GM18507 (cell line): ENCODE data around the gene SLC37A3.
"Not testable (repeated sequence)": the region's sequence is repeated elsewhere in the genome, so short reads cannot be mapped to it uniquely, and the experiment has no call there.

Experiments
- DNase-seq: peaks from one replicate; pipeline ENCODE4 v3.0.0; 2011; ENCODE audit warnings: low read depth; ENCODE audit not compliant: insufficient read length; ENCODE audit errors: extremely low spot score
- FAIRE-seq: peaks from 2 replicates; lab custom pipeline; 2011; peaks lifted over from hg19 to GRCh38; lab: Jason Lieb, UNC

Gene SLC37A3

GRCh38 chr7:140397784-140398750, at the start of gene SLC37A3:
SLC37A3 (minus strand) TSS chr7:140398530; CDS start chr7:140382526, 16,004 bp downstream.
- FAIRE-seq (peak; percentile 83), DNase-seq (peak; percentile 96)

- no peak for DNase-seq
- FAIRE-seq, result no peak
Observed at GRCh38 chr7:140447841-140448240, 49.5 kb upstream of the SLC37A3 start.

GRCh38 chr7:140446467-140446866, 48.1 kb upstream of the SLC37A3 start:
- FAIRE-seq, result no peak

GRCh38 chr7:140441519-140441918, 43.2 kb upstream of the SLC37A3 start:
- no peak for DNase-seq
- no peak for FAIRE-seq

More at GRCh38 chr7:140446467-140446866, 48.1 kb upstream of the SLC37A3 start:
- no peak for DNase-seq

- DNase-seq, result no peak
- FAIRE-seq, result no peak
Observed at GRCh38 chr7:140440593-140440992, 42.3 kb upstream of the SLC37A3 start.

- FAIRE-seq, result peak; percentile 73
- DNase-seq, result no peak
Observed at GRCh38 chr7:140439359-140439758, 41.0 kb upstream of the SLC37A3 start.

GRCh38 chr7:140435252-140435895, 37.0 kb upstream of the SLC37A3 start:
- FAIRE-seq (no peak), DNase-seq (no peak)

- no peak for FAIRE-seq
Observed at GRCh38 chr7:140433396-140433795, 35.1 kb upstream of the SLC37A3 start.

GRCh38 chr7:140426130-140426529, 27.8 kb upstream of the SLC37A3 start:
- FAIRE-seq (no peak), DNase-seq (no peak)

More at GRCh38 chr7:140433396-140433795, 35.1 kb upstream of the SLC37A3 start:
- no peak for DNase-seq

GRCh38 chr7:140425718-140426117, 27.4 kb upstream of the SLC37A3 start:
- no peak for DNase-seq
- no peak for FAIRE-seq

GRCh38 chr7:140423501-140423900, 25.2 kb upstream of the SLC37A3 start:
- FAIRE-seq (no peak), DNase-seq (no peak)

GRCh38 chr7:140421521-140421920, 23.2 kb upstream of the SLC37A3 start:
- FAIRE-seq (no peak), DNase-seq (no peak)

GRCh38 chr7:140418653-140419052, 20.3 kb upstream of the SLC37A3 start:
- no peak for FAIRE-seq
- no peak for DNase-seq

GRCh38 chr7:140418156-140418472, 19.8 kb upstream of the SLC37A3 start:
- not testable (repeated sequence) for FAIRE-seq, DNase-seq

- FAIRE-seq, result no peak
- DNase-seq, result no peak
Observed at GRCh38 chr7:140417456-140418155, 19.3 kb upstream of the SLC37A3 start.

GRCh38 chr7:140416560-140416959, 18.2 kb upstream of the SLC37A3 start:
- DNase-seq (no peak), FAIRE-seq (no peak)

- not testable (repeated sequence) for DNase-seq, FAIRE-seq
Observed at GRCh38 chr7:140415816-140416215, 17.5 kb upstream of the SLC37A3 start.

GRCh38 chr7:140415361-140415760, 17.0 kb upstream of the SLC37A3 start:
- FAIRE-seq (no peak), DNase-seq (no peak)

- FAIRE-seq, result no peak
- no peak for DNase-seq
Observed at GRCh38 chr7:140404565-140405065, 6.3 kb upstream of the SLC37A3 start.
